Endothelial cell of umbilical vein (primary cell): ENCODE results near the gene MYL3. TPM values are rescaled to one million over a fixed set of nuclear protein-coding genes. Genes with fewer than 3 reads are reported as not detected.

Source experiments
- BruUV-seq: library from RNA; stranded (reverse); fragments of 400-500 nt; replicated peaks from 2 replicates; lab custom pipeline; 2021; lab: Mats Ljungman, UMichigan
- CTCF ChIA-PET: fragments of 300-600, 350-600 bp; sonication (Branson Sonifier 250); formaldehyde crosslinking; loops from one replicate; lab custom pipeline; 2021; ENCODE audit warnings: antibody characterized with exemption, inconsistent platforms; lab: Charles Lee
- POLR2A ChIA-PET: fragments of 300-600, 350-600 bp; sonication (Branson Sonifier 250); formaldehyde crosslinking; loops from one replicate; lab custom pipeline; 2021; ENCODE audit warnings: antibody characterized with exemption, inconsistent platforms; lab: Charles Lee
- DNase-seq: peaks from one replicate; pipeline ENCODE4 v3.0.0-alpha.2; 2011; ENCODE audit warnings: low read depth, low spot score
- FAIRE-seq: peaks from 2 replicates; lab custom pipeline; 2011; peaks lifted over from hg19 to GRCh38; lab: Jason Lieb, UNC
- H2AFZ ChIP-seq: 2 replicates; pipeline ENCODE4 v1.6.0; 2012; ENCODE audit warnings: low read depth, low read length, control low read depth, inconsistent platforms
- H3K27ac ChIP-seq: 2 replicates; pipeline ENCODE4 v1.5.1; 2011; ENCODE audit warnings: low read depth, mild to moderate bottlenecking, control low read depth, low read length, moderate library complexity; ENCODE audit not compliant: insufficient read depth
- H3K27me3 ChIP-seq, 2 experiments: 2 replicates each; pipeline versions ENCODE4 v1.6.0 to v1.6.1; 2011; ENCODE audit warnings: low read length in 2 of 2, mixed read lengths in 1 of 2; ENCODE audit not compliant: control insufficient read depth in 2 of 2, insufficient read depth in 2 of 2
- H3K36me3 ChIP-seq, 2 experiments: 2 replicates in 1 of 2; 3 replicates in 1 of 2; pipeline ENCODE4 v1.5.1; 2011; ENCODE audit warnings: low read length in 2 of 2, mild to moderate bottlenecking in 1 of 2, moderate library complexity in 1 of 2; ENCODE audit not compliant: control insufficient read depth in 2 of 2, insufficient read depth in 2 of 2; ENCODE audit errors: extremely low read depth in 1 of 2
- H3K4me1 ChIP-seq: 3 replicates; pipeline ENCODE4 v1.5.1; 2011; ENCODE audit warnings: mild to moderate bottlenecking, low read length; ENCODE audit not compliant: control insufficient read depth, insufficient read depth; ENCODE audit errors: extremely low read depth
- H3K4me2 ChIP-seq: 2 replicates; pipeline ENCODE4 v1.6.1; 2011; ENCODE audit warnings: low read length, control low read depth, mixed read lengths; ENCODE audit not compliant: insufficient read depth
- H3K4me3 ChIP-seq, 3 experiments: fragments of 200-600 bp in 1 of 3; sonication (generic), shearing (Covaris generic) in 1 of 3; replicated peaks in 1 of 3; 2 replicates each; pipeline ENCODE4 v1.5.1; 2011 to 2016; ENCODE audit warnings: control low read depth in 3 of 3, low read length in 3 of 3, mild to moderate bottlenecking in 2 of 3, inconsistent platforms in 1 of 3, low read depth in 1 of 3, moderate library complexity in 1 of 3; ENCODE audit not compliant: insufficient read depth in 1 of 3
- H3K79me2 ChIP-seq: 2 replicates; pipeline ENCODE4 v1.6.0; 2012; ENCODE audit warnings: low read length, inconsistent platforms; ENCODE audit not compliant: control insufficient read depth, insufficient read depth
- H3K9ac ChIP-seq: replicated peaks from 2 replicates; pipeline ENCODE3; 2011; ENCODE audit warnings: low read length, control low read depth; ENCODE audit not compliant: insufficient read depth; ENCODE audit errors: extremely low read depth
- H3K9me1 ChIP-seq: replicated peaks from 3 replicates; pipeline ENCODE4 v1.6.0; 2011; ENCODE audit warnings: mild to moderate bottlenecking, low read length; ENCODE audit not compliant: control insufficient read depth, insufficient read depth; ENCODE audit errors: extremely low read depth
- H3K9me3 ChIP-seq: replicated peaks from 2 replicates; pipeline ENCODE4 v1.5.1; 2012; ENCODE audit warnings: low read length, inconsistent platforms; ENCODE audit not compliant: control insufficient read depth, insufficient read depth
- H4K20me1 ChIP-seq: replicated peaks from 2 replicates; pipeline ENCODE3; 2011; ENCODE audit warnings: mild to moderate bottlenecking, low read length; ENCODE audit not compliant: control insufficient read depth, insufficient read depth; ENCODE audit errors: extremely low read depth
- EZH2 ChIP-seq: IDR thresholded peaks from 2 replicates; pipeline ENCODE4 v1.6.1; 2012; ENCODE audit warnings: borderline replicate concordance, low read depth, mild to moderate bottlenecking, moderate library complexity, low read length, inconsistent platforms; ENCODE audit not compliant: severe bottlenecking
- FOS ChIP-seq: IDR thresholded peaks from 2 replicates; pipeline ENCODE4 v1.6.1; 2011; ENCODE audit warnings: mild to moderate bottlenecking, low read length, moderate library complexity, borderline replicate concordance; ENCODE audit not compliant: insufficient read depth
- JUN ChIP-seq: IDR thresholded peaks from 2 replicates; pipeline ENCODE4 v1.6.1; 2011; ENCODE audit warnings: borderline replicate concordance, low read depth; ENCODE audit not compliant: insufficient read length, insufficient read depth
- POLR2A ChIP-seq: IDR thresholded peaks from 2 replicates; pipeline ENCODE4 v1.6.1; 2012; ENCODE audit warnings: low read depth, mild to moderate bottlenecking, control low read depth, low read length
- POLR2AphosphoS5 ChIP-seq: IDR thresholded peaks from 2 replicates; pipeline ENCODE4 v1.6.1; 2012; ENCODE audit warnings: low read depth, mild to moderate bottlenecking, control low read depth, low read length, moderate library complexity; ENCODE audit not compliant: insufficient read depth
- dilution Hi-C: fragments of 300-500 bp; cut with MboI; formaldehyde crosslinking; loops from one replicate; pipeline ENCODE4 v1.15.0; 2019; ENCODE audit warnings: low sequenced_read_pairs; ENCODE audit not compliant: extremely low pct_ligation_motif_present
- intact Hi-C: fragments of 100-400 bp; cut with micrococcal nuclease; formaldehyde crosslinking; loops from one replicate; pipeline ENCODE4 v1.10.0; 2022
- polyA plus RNA-seq, 4 experiments: library from polyadenylated mRNA; depleted of rRNA in 3 of 4; stranded (reverse) in 3 of 4; unstranded in 1 of 4; fragments of >200 nt; gene quantifications; 2 replicates each; pipeline versions ENCODE4 v1.2.1 to v1.2.3, GENCODE V29; 2011 to 2012; ENCODE audit warnings: missing spikeins in 1 of 4
- total RNA-seq: library from RNA; stranded (reverse); gene quantifications from 2 replicates; pipeline ENCODE4 v1.2.3, GENCODE V29; 2021
- TF ChIP-seq, protein P1 (sequence below): IDR thresholded peaks from 2 replicates; pipeline ENCODE4 v1.6.1; 2011; ENCODE audit not compliant: insufficient read depth, insufficient read length

The MYL3 gene
- total and polyA plus RNA-seq, 2 donors (not counting 3 experiments of a cell fraction or from before 2014, with no cell fraction given), result not detected

- POLR2A ChIA-PET, result no interaction called here
- CTCF ChIA-PET, result interaction anchor here (0.7 to 1.3 kb wide), 3 partner anchors 15 to 176 kb away, joined by 3 to 4 read pairs (median 4); no protein-coding TSS in a partner anchor
- H2AFZ ChIP-seq, result peak overlapping the region; percentile 69
- TF ChIP-seq FOS (no peak), EZH2 (peak; percentile 91)
- TF ChIP-seq, protein P1, sequence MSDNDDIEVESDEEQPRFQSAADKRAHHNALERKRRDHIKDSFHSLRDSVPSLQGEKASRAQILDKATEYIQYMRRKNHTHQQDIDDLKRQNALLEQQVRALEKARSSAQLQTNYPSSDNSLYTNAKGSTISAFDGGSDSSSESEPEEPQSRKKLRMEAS, result no peak
- no peak for FAIRE-seq
- H4K20me1 ChIP-seq, result no peaks in the 10 kb centered on the region
- no peaks in the 10 kb centered on the region for H3K4me1 ChIP-seq
- H3K9me3 ChIP-seq, result no peaks in the 10 kb centered on the region
- H3K79me2 ChIP-seq, result no peaks in the 10 kb centered on the region
- H3K27me3 ChIP-seq, result peaks cover 32 to 44% of the 10 kb centered on the region in 2 experiments
- no peaks in the 10 kb centered on the region for H3K36me3 ChIP-seq
- BruUV-seq, result no TSS peak
- dilution Hi-C loops (no loop called here), intact Hi-C loops (loop anchor here (1.0 kb wide), 1 partner anchor 10 kb away; no protein-coding TSS in a partner anchor)
- no peak overlapping the region for H3K27ac ChIP-seq
- no peaks in the 10 kb centered on the region for H3K9me1 ChIP-seq
- no peak overlapping the region for H3K9ac ChIP-seq
- peak overlapping the region; percentile 12 to 26 (median 21) for H3K4me3 ChIP-seq
- peak overlapping the region; percentile 62 for H3K4me2 ChIP-seq
- DNase-seq, result peak; percentile 26
Measured at GRCh38 chr3:46882377-46883053, 19.3 kb upstream of the MYL3 start.

GRCh38 chr3:46881596-46882376, 18.5 kb upstream of the MYL3 start:
- Histone ChIP-seq H3K4me2 (peak overlapping the region; percentile 62), H3K36me3 (no peaks in the 10 kb centered on the region), H3K9me1 (no peaks in the 10 kb centered on the region), H3K4me3 (peak overlapping the region in 1 of 3 experiments; percentile 21), H3K27me3 (peaks cover 32 to 44% of the 10 kb centered on the region in 2 experiments), H3K4me1 (no peaks in the 10 kb centered on the region), H3K9me3 (no peaks in the 10 kb centered on the region), H2AFZ (peak overlapping the region; percentile 69), H3K79me2 (no peaks in the 10 kb centered on the region), H3K9ac (no peak overlapping the region), H4K20me1 (no peaks in the 10 kb centered on the region), H3K27ac (no peak overlapping the region)
- no TSS peak for BruUV-seq
- intact Hi-C loops, result loop anchor here (1.0 to 2.0 kb wide), 2 partner anchors 11 to 15 kb away; no protein-coding TSS in a partner anchor
- dilution Hi-C loops, result no loop called here
- ChIA-PET CTCF (interaction anchor here (1.3 kb wide), 1 partner anchor 28 kb away, joined by 4 read pairs; no protein-coding TSS in a partner anchor), POLR2A (no interaction called here)
- TF ChIP-seq EZH2, result peak; percentile 5
- no peak for TF ChIP-seq POLR2AphosphoS5
- TF ChIP-seq, protein P1, result no peak
- TF ChIP-seq JUN, result no peak
- TF ChIP-seq POLR2A, result no peak
- FAIRE-seq, result no peak
- no peak for DNase-seq
